Activated naive CD8-positive, alpha-beta T cell (primary cell): ENCODE results near the gene PTGIS.

Experiments used
- H3K27ac Mint-ChIP-seq: one replicate; pipeline ENCODE4 v1.8.0; 2021; ENCODE audit warnings: mixed read lengths
- H3K27me3 Mint-ChIP-seq: one replicate; pipeline ENCODE4 v1.8.0; 2021; ENCODE audit warnings: mixed read lengths
- H3K36me3 Mint-ChIP-seq: one replicate; pipeline ENCODE4 v1.8.0; 2021; ENCODE audit warnings: mixed read lengths
- H3K4me1 Mint-ChIP-seq: one replicate; pipeline ENCODE4 v1.8.0; 2021; ENCODE audit warnings: low read depth, mixed read lengths
- H3K4me3 Mint-ChIP-seq: one replicate; pipeline ENCODE4 v1.8.0; 2021; ENCODE audit warnings: mild to moderate bottlenecking, mixed read lengths
- H3K9me3 Mint-ChIP-seq: one replicate; pipeline ENCODE4 v1.8.0; 2021; ENCODE audit warnings: low read depth, mixed read lengths

The PTGIS gene

GRCh38 chr20:49602345-49603208, 34.6 kb upstream of the PTGIS start:
- H3K9me3 Mint-ChIP-seq = no peaks in the 10 kb centered on the region
- peaks cover 2% of the 10 kb centered on the region for H3K36me3 Mint-ChIP-seq
- no peak overlapping the region for H3K27ac Mint-ChIP-seq
- H3K4me1 Mint-ChIP-seq = peaks cover 9% of the 10 kb centered on the region
- no peak overlapping the region for H3K4me3 Mint-ChIP-seq
- no peaks in the 10 kb centered on the region for H3K27me3 Mint-ChIP-seq

GRCh38 chr20:49601153-49601924, 33.4 kb upstream of the PTGIS start:
- H3K27ac Mint-ChIP-seq = peak overlapping the region; percentile 34
- peaks cover 4% of the 10 kb centered on the region for H3K36me3 Mint-ChIP-seq
- no peak overlapping the region for H3K4me3 Mint-ChIP-seq

GRCh38 chr20:49599746-49600113, 31.8 kb upstream of the PTGIS start:
- Mint-ChIP-seq H3K27ac (no peak overlapping the region), H3K27me3 (no peaks in the 10 kb centered on the region)

More at GRCh38 chr20:49601153-49601924, 33.4 kb upstream of the PTGIS start:
- H3K9me3 Mint-ChIP-seq = no peaks in the 10 kb centered on the region
- H3K4me1 Mint-ChIP-seq = peaks cover 15% of the 10 kb centered on the region
- no peaks in the 10 kb centered on the region for H3K27me3 Mint-ChIP-seq

GRCh38 chr20:49597825-49598395, 30.0 kb upstream of the PTGIS start:
- Mint-ChIP-seq H3K27ac (peak overlapping the region; percentile 94), H3K4me1 (peaks cover 47% of the 10 kb centered on the region), H3K27me3 (no peaks in the 10 kb centered on the region), H3K36me3 (peaks cover 4% of the 10 kb centered on the region), H3K9me3 (no peaks in the 10 kb centered on the region), H3K4me3 (no peak overlapping the region)

More at GRCh38 chr20:49599746-49600113, 31.8 kb upstream of the PTGIS start:
- Mint-ChIP-seq H3K4me3 (no peak overlapping the region), H3K36me3 (peaks cover 4% of the 10 kb centered on the region), H3K9me3 (no peaks in the 10 kb centered on the region), H3K4me1 (peaks cover 29% of the 10 kb centered on the region)

GRCh38 chr20:49595811-49596561, 28.0 kb upstream of the PTGIS start:
- Mint-ChIP-seq H3K4me1 (peaks cover 65% of the 10 kb centered on the region), H3K9me3 (no peaks in the 10 kb centered on the region), H3K4me3 (peak overlapping the region; percentile 68), H3K36me3 (peaks cover 8% of the 10 kb centered on the region), H3K27me3 (no peaks in the 10 kb centered on the region), H3K27ac (peak overlapping the region; percentile 100)

- Mint-ChIP-seq H3K4me1 (peaks cover 69% of the 10 kb centered on the region), H3K27me3 (no peaks in the 10 kb centered on the region), H3K27ac (peak overlapping the region; percentile 100), H3K9me3 (no peaks in the 10 kb centered on the region), H3K36me3 (peaks cover 8% of the 10 kb centered on the region), H3K4me3 (peak overlapping the region; percentile 68)
These were observed 27.4 kb upstream of the PTGIS start for GRCh38 chr20:49595346-49595745.

GRCh38 chr20:49594931-49595315, 27.0 kb upstream of the PTGIS start:
- Mint-ChIP-seq H3K27me3 (no peaks in the 10 kb centered on the region), H3K36me3 (peaks cover 8% of the 10 kb centered on the region), H3K4me3 (peak overlapping the region; percentile 68), H3K27ac (peak overlapping the region; percentile 100), H3K4me1 (peaks cover 74% of the 10 kb centered on the region), H3K9me3 (no peaks in the 10 kb centered on the region)

GRCh38 chr20:49594143-49594930, 26.4 kb upstream of the PTGIS start:
- H3K36me3 Mint-ChIP-seq = peaks cover 8% of the 10 kb centered on the region
- no peaks in the 10 kb centered on the region for H3K27me3 Mint-ChIP-seq
- peak overlapping the region; percentile 72 for H3K4me3 Mint-ChIP-seq
- H3K4me1 Mint-ChIP-seq = peaks cover 79% of the 10 kb centered on the region
- peak overlapping the region; percentile 100 for H3K27ac Mint-ChIP-seq
- H3K9me3 Mint-ChIP-seq = no peaks in the 10 kb centered on the region

GRCh38 chr20:49593466-49594142, 25.7 kb upstream of the PTGIS start:
- H3K36me3 Mint-ChIP-seq = peaks cover 8% of the 10 kb centered on the region
- H3K4me1 Mint-ChIP-seq = peaks cover 82% of the 10 kb centered on the region
- peak overlapping the region; percentile 100 for H3K27ac Mint-ChIP-seq
- no peaks in the 10 kb centered on the region for H3K27me3 Mint-ChIP-seq
- H3K4me3 Mint-ChIP-seq = peak overlapping the region; percentile 72
- no peaks in the 10 kb centered on the region for H3K9me3 Mint-ChIP-seq

- peak overlapping the region; percentile 100 for H3K27ac Mint-ChIP-seq
- H3K4me1 Mint-ChIP-seq = peaks cover 70% of the 10 kb centered on the region
- H3K36me3 Mint-ChIP-seq = peaks cover 4% of the 10 kb centered on the region
- no peak overlapping the region for H3K4me3 Mint-ChIP-seq
- H3K9me3 Mint-ChIP-seq = no peaks in the 10 kb centered on the region
- H3K27me3 Mint-ChIP-seq = no peaks in the 10 kb centered on the region
These were observed 24.2 kb upstream of the PTGIS start for GRCh38 chr20:49592120-49592519.

GRCh38 chr20:49591217-49591865, 23.4 kb upstream of the PTGIS start:
- Mint-ChIP-seq H3K27me3 (no peaks in the 10 kb centered on the region), H3K4me1 (peaks cover 68% of the 10 kb centered on the region), H3K4me3 (peak overlapping the region; percentile 65), H3K9me3 (no peaks in the 10 kb centered on the region), H3K36me3 (peaks cover 4% of the 10 kb centered on the region), H3K27ac (peak overlapping the region; percentile 100)

GRCh38 chr20:49590163-49591017, 22.5 kb upstream of the PTGIS start:
- Mint-ChIP-seq H3K4me3 (peak overlapping the region; percentile 60), H3K36me3 (peaks cover 4% of the 10 kb centered on the region), H3K9me3 (no peaks in the 10 kb centered on the region), H3K4me1 (peaks cover 60% of the 10 kb centered on the region), H3K27me3 (no peaks in the 10 kb centered on the region), H3K27ac (peak overlapping the region; percentile 100)
